Measurements from ENCODE around the gene TARDBP.

DNA sequence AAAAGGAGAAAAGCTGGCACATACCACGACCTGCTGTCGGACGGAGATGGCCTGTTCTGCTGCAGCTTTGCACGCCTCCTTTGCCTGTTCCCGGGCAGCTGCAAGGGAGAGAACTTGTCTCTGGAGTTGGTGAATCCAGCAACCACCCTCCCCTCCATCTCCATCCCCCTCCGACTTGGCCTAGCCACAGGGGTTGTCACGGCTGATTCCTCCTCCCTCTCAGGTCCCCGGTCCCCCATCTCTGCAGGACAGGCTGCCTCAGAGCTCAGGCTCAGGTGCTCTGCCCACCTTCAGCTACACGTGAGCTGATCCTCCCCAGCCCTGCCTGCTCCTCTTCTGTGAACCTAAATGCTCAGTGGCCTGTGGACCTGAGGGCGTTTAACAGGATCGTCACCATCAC is 58.4 kb downstream of the TARDBP start:
- TF ChIP-seq, protein P1, sequence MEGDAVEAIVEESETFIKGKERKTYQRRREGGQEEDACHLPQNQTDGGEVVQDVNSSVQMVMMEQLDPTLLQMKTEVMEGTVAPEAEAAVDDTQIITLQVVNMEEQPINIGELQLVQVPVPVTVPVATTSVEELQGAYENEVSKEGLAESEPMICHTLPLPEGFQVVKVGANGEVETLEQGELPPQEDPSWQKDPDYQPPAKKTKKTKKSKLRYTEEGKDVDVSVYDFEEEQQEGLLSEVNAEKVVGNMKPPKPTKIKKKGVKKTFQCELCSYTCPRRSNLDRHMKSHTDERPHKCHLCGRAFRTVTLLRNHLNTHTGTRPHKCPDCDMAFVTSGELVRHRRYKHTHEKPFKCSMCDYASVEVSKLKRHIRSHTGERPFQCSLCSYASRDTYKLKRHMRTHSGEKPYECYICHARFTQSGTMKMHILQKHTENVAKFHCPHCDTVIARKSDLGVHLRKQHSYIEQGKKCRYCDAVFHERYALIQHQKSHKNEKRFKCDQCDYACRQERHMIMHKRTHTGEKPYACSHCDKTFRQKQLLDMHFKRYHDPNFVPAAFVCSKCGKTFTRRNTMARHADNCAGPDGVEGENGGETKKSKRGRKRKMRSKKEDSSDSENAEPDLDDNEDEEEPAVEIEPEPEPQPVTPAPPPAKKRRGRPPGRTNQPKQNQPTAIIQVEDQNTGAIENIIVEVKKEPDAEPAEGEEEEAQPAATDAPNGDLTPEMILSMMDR (IDR thresholded peaks at IDR 0.05): no peak
- TF ChIP-seq POLR2A (IDR thresholded peaks at IDR 0.05) (no peak), EP300 (IDR thresholded peaks at IDR 0.05) (no peak)
